Ovary (tissue), 9 donors: ENCODE measurements around the gene MYL11. TPM values are rescaled to one million over a fixed set of nuclear protein-coding genes. Genes with fewer than 3 reads are reported as not detected.

ENCODE experiments used
- DNase-seq, 5 donors: peaks; one replicate each; pipeline ENCODE4 v3.0.0-alpha.2; 2019 to 2020
- H3K27ac ChIP-seq, 2 donors: fragments of 200-600 bp; one replicate each; pipeline versions ENCODE4 v1.5.1 to v1.8.0; 2019 to 2022
- H3K27me3 ChIP-seq: fragments of 200-600 bp; one replicate; pipeline ENCODE4 v1.8.0; 2022
- H3K36me3 ChIP-seq: fragments of 200-600 bp; sonication (generic); one replicate; pipeline ENCODE4 v1.5.1; 2019
- H3K4me1 ChIP-seq: one replicate; pipeline ENCODE4 v1.8.1; 2013; ENCODE audit warnings: mild to moderate bottlenecking, moderate library complexity; ENCODE audit not compliant: insufficient read depth
- H3K4me3 ChIP-seq: fragments of 200-600 bp; sonication (generic); one replicate; pipeline ENCODE4 v1.5.1; 2017
- H3K9me3 ChIP-seq, 2 donors: fragments of 200-600 bp in 1 of 2; sonication (generic) in 1 of 2; one replicate each; pipeline versions ENCODE4 v1.5.1 to v1.8.1; 2013 to 2019; ENCODE audit warnings: mild to moderate bottlenecking in 1 of 2, moderate library complexity in 1 of 2
- CTCF ChIP-seq, 3 donors: fragments of 450-650 bp in 2 of 3; fragments of 200-600 bp in 1 of 3; IDR thresholded peaks; one replicate each; pipeline versions ENCODE4 v1.5.1 to v1.8.0; 2016 to 2022; ENCODE audit warnings: antibody characterized with exemption in 3 of 3, mild to moderate bottlenecking in 1 of 3
- EP300 ChIP-seq: sonication (generic); formaldehyde crosslinking; IDR thresholded peaks from one replicate; pipeline ENCODE4 v1.6.1; 2017; ENCODE audit warnings: antibody characterized with exemption
- POLR2A ChIP-seq: fragments of 450-650 bp; IDR thresholded peaks from one replicate; pipeline ENCODE4 v1.6.1; 2017; ENCODE audit warnings: antibody characterized with exemption, mild to moderate bottlenecking, moderate library complexity
- WGBS, 3 donors: extraction: QIAGEN DNeasy Blood & Tissue Kit in 1 of 3; methylation state at CpG; one replicate each; pipeline versions ENCODE4 v1.1.5 to v1.1.7; 2013 to 2017; 5-methylcytosine and 5-hydroxymethylcytosine counted together
- intact Hi-C, 4 donors: fragments of 100-400 bp; cut with DNase I; formaldehyde crosslinking; loops; one replicate each; pipeline versions ENCODE4 v1.11.0 to v1.15.1; 2022 to 2023
- polyA plus RNA-seq, 2 donors: library from polyadenylated mRNA; stranded (reverse); fragments of 200-250 nt in 1 of 2; fragments of 350-450 nt in 1 of 2; fragmentation: Illumina TruSeq in 1 of 2; extraction: RNeasy Lipid Tissue Mini Kit (QIAGEN cat#74804) in 1 of 2; gene quantifications; one replicate each; pipeline ENCODE4 v1.2.3, GENCODE V29; 2013 to 2014
- total RNA-seq, 7 donors: library from RNA; depleted of rRNA in 2 of 7; stranded (reverse); fragments of >200 nt in 2 of 7; fragmentation: NEBNext Ultra II Directional in 3 of 7; extraction: Animal tissue kit (Norgen Biotek cat#: 25700) in 3 of 7; gene quantifications; one replicate each; pipeline versions ENCODE4 v1.1.0 to v1.2.4, GENCODE V29; 2016 to 2023
- donor health status: DM: no; HTN: no; CAD: no; lungs with moderate emphysema.
- donor health status: DM: no; HTN: no; CAD: no.
- donor health status: Bipolar disorder and iron deficiency.
- donor health status: DM: yes; HTN: yes; CAD: no.
- donor health status: DM: no; HTN: no; CAD: no.
- donor health status: DM: yes; HTN: yes; CAD: no.

The MYL11 gene
- total and polyA plus RNA-seq, 9 donors = 0.38 to 1.4 (median 1.2) TPM; not detected in 5

DNA sequence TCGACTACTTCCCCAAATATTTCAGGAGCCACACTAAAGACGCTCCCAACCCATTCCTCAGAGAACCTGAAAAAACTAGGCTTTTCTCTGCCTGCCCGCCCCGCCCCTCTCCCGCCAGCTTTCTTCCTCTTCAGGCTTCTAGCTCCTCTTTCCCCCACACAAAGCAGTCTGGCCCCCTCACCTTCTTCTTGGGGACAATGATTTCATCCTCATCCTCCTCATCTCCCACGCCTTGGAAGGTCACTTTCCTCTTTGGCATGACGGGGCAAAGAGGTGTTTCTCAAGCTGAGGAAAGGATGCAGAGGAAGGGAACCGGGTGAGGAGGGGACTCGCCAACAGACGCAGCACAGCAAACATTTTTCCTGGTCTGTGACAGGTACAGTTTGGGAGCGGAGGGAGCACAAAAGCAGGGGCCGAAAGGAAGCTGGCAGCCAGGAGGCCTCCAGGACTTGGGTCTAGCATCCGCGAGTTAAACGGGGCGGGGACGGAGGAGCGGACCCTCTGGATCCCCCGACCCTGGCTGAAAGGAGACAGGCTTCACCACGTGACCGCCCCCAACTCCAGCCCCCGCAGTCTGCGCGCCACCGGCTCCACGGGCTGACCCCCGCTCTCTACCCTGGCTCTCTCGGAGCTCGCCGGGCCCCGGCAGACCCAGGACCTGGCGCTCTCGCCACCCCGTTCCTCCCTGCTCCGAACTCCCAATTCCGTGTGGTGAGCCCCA, 20.0 kb upstream of the MYL11 start:
- 2% methylated on average over 31 to 36 of the region's 36 CpGs for WGBS, 3 donors
- Histone ChIP-seq H3K9me3 (no peaks in the 10 kb centered on the region), H3K27me3 (no peaks in the 10 kb centered on the region), H3K27ac (peak overlapping the region; percentile 60 to 65), H3K4me1 (peaks cover 23% of the 10 kb centered on the region), H3K36me3 (no peaks in the 10 kb centered on the region), H3K4me3 (peak overlapping the region; percentile 94)
- intact Hi-C loops = no loop called here
- TF ChIP-seq EP300 (no peak), CTCF (IDR thresholded peaks at IDR 0.05) (no peak), POLR2A (no peak)
- peak in 1 of 5 donors; percentile 39 for DNase-seq

DNA sequence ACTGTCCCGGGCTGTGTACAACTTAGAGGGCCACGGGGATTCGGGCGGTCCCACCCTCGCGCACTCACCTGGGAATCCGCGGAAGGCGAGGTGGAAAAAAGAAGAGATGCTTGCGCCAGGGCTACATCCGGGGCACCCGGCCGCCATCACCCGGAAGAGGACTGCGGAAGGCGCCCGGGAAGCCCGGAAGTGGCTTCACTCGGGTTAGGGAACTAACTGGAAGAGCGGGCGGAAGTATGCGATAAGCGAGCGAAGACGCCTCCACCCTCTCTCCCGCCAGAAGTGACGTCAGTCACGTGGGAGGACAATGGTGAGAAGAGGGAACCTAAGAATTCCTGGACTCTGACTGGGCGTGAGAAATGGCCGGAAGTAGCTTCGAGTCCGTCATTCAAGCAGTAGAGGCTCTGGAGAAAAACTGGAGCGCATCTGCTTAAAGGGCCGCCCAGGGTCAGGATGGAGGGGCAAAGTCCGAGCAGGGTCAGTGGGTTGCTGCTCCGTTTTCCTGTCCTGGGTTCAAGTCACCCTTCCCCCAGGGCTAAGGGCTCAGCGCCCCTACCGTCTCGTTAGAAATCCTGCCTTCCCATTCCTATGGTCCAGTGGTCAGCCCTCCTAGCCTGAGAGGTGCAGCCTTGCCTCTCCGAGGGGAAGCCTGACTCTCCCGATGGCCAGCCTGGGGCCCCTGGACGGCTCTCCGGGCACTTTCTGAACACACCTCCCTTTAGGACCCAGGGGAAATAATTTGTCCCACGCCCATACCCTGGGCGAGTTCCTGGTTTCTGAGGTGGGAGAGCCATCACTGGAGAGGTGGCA, 19.3 kb upstream of the MYL11 start, which contains the start of gene CD2BP2:
CD2BP2 (minus strand) TSS at position 165 of the 810 bp plus-strand sequence. CDS start 627 bp downstream, outside the sequence.
- DNase-seq = peak; percentile 96 to 99 (median 97)
- WGBS, 3 donors = 0% methylated on average over 44 to 45 of the region's 45 CpGs
- H3K4me3 ChIP-seq = peak within 1 kb of the TSS; percentile 94
- intact Hi-C loops = no loop called here
- H3K27me3 ChIP-seq = no peaks in the 10 kb centered on the region
- TF ChIP-seq CTCF (IDR thresholded peaks at IDR 0.05) (peak in 1 of 3 donors; percentile 13), EP300 (peak; percentile 92), POLR2A (peak; percentile 45)
- H3K27ac ChIP-seq = peak within 1 kb of the TSS; percentile 64 to 82
- H3K4me1 ChIP-seq = peaks cover 23% of the 10 kb centered on the region
- H3K36me3 ChIP-seq = no peaks in the 10 kb centered on the region
- H3K9me3 ChIP-seq = no peaks in the 10 kb centered on the region

DNA sequence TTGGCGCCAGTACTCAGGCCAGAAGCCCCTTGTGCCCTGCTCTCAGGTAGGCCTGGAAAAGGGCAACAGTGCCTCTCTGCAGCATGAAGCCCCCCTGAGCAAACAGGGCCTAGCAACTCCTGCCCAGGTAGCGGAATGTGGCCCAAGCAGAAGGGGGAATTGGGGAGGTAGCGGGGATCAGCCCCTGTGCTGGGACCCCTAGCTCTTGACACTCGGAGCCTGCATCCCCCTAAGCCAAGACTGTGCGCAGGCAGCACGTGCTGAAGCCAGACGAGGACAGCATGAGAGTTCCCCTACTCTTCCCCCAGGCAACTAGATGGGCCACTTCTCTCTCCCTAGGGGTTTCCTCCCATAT, 18.7 kb upstream of the MYL11 start:
- WGBS, 3 donors = 37 to 50% (median 47%) methylated on average over 7 of the region's 7 CpGs
- H3K4me3 ChIP-seq = peak overlapping the region; percentile 94
- intact Hi-C loops = no loop called here
- no peaks in the 10 kb centered on the region for H3K27me3 ChIP-seq
- no peak for DNase-seq
- peaks cover 23% of the 10 kb centered on the region for H3K4me1 ChIP-seq
- no peak for TF ChIP-seq POLR2A
- no peak for TF ChIP-seq EP300
- TF ChIP-seq CTCF (IDR thresholded peaks at IDR 0.05) = no peak
- H3K36me3 ChIP-seq = no peaks in the 10 kb centered on the region
- peak overlapping the region; percentile 64 to 82 for H3K27ac ChIP-seq
- no peaks in the 10 kb centered on the region for H3K9me3 ChIP-seq

DNA sequence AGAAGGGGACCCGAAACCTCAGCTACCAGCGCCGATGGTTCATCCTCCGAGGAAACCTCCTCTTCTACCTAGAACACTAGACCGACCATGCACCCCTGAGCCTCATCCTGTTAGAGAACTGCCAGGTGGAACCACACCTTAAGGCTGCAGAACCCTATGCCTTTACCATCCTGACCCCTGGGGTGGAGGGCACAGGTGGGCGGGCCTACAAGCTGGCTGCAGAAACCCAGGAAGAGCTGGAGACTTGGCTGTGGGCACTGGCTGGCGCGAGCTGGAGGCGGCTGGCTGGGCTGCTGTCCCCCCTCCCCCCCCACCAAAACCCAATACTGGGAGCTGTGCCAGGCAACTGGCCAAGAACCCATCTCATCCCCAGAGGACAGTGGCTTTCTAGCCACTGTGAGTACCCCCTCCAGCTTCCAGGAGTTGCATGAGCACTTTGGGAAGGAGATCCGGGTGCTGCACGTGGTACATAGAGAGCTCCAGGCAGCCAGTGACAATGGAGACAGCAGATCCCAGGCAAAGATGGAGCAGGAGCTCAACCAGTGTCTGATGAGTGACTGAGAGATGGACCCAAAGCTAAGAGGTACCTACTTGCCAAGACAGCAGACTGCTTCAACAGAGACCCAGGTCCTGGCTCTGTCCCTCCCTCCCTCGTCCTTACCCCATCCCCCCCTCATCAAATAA, 18.1 kb upstream of the MYL11 start:
- H3K9me3 ChIP-seq = no peaks in the 10 kb centered on the region
- H3K36me3 ChIP-seq = no peaks in the 10 kb centered on the region
- peak overlapping the region; percentile 64 to 82 for H3K27ac ChIP-seq
- peaks cover 23% of the 10 kb centered on the region for H3K4me1 ChIP-seq
- H3K27me3 ChIP-seq = no peaks in the 10 kb centered on the region
- DNase-seq = peak in 2 of 5 donors; percentile 56 to 57
- no peak overlapping the region for H3K4me3 ChIP-seq
- 62 to 76% (median 65%) methylated on average over 11 to 12 of the region's 12 CpGs for WGBS, 3 donors
- intact Hi-C loops = no loop called here
- TF ChIP-seq POLR2A (no peak), CTCF (IDR thresholded peaks at IDR 0.05) (no peak), EP300 (no peak)
